Fibroblast of pulmonary artery (primary cell): ENCODE results near the gene MYOT.

ENCODE experiments used
- DNase-seq: peaks from one replicate; pipeline ENCODE4 v3.0.0-alpha.2; 2010; ENCODE audit warnings: low read depth
- H3K4me3 ChIP-seq: replicated peaks from 2 replicates; pipeline ENCODE4 v1.5.1; 2011; ENCODE audit warnings: low read depth, mild to moderate bottlenecking, control low read depth, low read length, moderate library complexity
- TF ChIP-seq, protein P1 (sequence below): IDR thresholded peaks from 2 replicates; pipeline ENCODE4 v1.5.1; 2011; ENCODE audit warnings: mild to moderate bottlenecking, control low read depth, low read length, inconsistent platforms; ENCODE audit errors: missing control alignments

MYOT gene

DNA sequence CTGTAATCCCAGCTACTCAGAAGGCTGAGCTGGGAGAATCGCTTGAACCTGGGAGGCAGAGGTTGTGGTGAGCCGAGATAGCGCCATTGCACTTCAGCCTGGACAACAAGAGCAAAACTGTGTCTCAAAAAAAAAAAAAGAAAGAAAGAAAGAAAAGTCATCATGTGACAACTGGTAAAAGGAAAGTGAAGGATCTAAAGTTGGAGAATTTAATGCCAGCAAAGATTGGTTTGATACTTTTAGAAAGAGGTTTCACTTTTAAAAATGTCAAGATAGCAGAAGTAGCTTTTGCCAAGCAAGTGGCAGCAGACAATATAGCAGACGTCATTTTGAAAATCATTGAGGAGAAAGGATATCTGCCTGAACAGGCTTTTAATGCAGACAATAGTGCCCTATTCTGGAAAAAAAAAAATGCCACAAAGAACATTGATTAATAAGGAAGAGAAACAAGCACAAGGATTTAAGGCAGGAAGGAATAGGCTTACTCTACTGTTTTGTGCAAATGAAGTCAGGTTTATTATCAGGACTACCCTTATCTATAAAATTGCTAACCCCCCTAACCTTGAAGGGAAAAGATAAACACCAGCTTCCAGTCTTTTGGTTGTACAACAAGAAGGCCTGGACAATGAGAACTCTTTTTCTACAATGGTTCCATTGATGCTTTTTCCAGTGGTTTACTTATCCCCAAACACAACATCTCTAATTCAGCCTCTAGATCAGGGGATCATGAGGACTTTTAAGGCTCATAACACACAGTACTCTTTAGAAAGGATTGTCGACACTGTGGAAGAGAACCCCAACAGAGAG is 33.6 kb downstream of the MYOT start:
- no peak for DNase-seq
- TF ChIP-seq, protein P1, sequence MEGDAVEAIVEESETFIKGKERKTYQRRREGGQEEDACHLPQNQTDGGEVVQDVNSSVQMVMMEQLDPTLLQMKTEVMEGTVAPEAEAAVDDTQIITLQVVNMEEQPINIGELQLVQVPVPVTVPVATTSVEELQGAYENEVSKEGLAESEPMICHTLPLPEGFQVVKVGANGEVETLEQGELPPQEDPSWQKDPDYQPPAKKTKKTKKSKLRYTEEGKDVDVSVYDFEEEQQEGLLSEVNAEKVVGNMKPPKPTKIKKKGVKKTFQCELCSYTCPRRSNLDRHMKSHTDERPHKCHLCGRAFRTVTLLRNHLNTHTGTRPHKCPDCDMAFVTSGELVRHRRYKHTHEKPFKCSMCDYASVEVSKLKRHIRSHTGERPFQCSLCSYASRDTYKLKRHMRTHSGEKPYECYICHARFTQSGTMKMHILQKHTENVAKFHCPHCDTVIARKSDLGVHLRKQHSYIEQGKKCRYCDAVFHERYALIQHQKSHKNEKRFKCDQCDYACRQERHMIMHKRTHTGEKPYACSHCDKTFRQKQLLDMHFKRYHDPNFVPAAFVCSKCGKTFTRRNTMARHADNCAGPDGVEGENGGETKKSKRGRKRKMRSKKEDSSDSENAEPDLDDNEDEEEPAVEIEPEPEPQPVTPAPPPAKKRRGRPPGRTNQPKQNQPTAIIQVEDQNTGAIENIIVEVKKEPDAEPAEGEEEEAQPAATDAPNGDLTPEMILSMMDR = no peak
- H3K4me3 ChIP-seq = no peak overlapping the region

DNA sequence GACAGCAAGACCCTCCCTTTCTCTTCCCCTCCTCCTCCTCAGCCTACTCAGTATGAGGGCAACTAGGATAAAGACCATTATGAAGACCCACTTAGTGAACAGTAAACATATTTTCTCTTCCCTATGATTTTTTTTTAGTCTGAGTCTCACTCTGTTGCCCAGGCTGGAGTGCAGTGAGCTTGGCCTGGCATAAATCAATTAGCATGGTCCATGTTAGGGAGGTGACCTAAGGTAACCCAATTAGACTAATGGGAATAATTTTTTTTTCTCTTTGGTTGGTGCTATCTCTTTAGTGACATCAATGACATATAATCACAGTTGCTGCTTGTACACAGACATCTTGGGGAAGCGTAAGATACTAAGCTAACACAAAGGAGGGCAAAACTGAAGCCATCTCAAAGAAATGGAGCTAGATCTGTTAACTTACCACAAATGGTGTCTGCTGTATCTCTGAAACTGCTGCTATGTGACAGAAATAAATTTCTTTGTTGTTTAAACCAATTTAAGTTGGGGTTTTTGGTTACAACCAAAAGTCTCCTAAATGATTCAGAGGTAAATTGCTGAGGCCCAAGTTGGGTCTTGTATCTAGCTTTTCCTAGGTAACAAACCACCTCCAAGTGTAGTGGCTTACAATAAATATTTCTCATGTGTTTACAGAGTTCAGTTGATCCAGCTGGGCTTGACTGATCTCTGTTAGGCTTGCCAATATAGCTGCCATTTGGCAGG is 34.9 kb downstream of the MYOT start:
- TF ChIP-seq, protein P1 = no peak
- no peak overlapping the region for H3K4me3 ChIP-seq
- no peak for DNase-seq

DNA sequence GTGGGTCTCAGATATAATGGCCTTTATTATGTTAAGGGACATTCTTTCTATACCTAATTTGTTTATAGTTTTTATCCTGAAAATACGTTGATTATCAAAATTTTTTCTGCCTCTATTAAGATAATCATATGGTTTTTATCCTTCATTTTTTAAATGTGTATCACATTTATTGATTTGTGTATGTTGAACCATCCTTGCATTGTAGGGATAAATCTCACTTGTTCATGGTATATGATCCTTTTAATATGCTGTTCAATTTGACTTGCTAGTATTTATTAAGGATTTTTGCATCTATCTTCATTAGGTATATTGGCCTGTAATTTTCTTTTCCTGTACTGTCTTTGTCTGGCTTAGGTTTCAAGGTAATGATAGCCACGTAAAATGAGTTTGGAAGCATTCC is 47.1 kb downstream of the MYOT start:
- no peak overlapping the region for H3K4me3 ChIP-seq
- TF ChIP-seq, protein P1 = no peak
- DNase-seq = no peak

DNA sequence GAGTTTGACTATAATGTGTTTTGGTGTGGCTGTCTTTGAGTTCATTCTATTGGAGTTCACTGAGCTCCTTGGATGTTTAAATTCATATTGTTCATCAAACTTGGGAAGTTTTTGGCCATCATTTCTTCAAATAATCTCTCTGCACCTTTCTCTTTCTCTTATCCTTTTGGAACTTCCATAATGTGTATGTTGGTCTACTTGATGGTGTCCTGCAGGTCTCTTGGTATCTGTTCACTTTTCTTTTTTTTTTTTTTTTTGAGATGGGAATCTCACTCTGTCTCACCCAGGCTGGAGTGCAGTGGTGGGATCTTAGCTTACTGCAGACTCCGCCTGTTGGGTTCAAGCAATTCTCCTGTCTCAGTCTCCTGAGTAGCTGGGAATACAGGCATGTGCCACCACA is 49.3 kb downstream of the MYOT start:
- no peak overlapping the region for H3K4me3 ChIP-seq
- DNase-seq = no peak
- TF ChIP-seq, protein P1 = no peak

DNA sequence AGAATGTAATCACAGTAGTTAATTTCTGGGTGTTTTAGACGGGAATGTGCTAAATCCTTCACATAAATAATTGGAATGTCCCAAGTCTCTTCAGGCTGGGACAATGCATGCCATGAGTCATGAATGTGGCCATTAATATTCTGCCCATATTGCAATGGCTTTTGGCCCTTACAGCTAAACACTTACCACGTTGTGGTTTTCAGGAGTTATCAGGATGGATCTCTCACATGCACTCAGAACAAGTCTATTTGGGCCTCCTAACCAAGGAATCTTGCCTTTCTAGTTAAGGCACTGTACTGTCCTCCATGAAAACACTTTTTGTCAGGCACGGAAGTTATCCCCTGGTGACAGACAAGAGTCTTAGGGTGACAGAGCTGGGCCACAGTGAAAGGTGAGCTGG is 54.3 kb downstream of the MYOT start:
- peak; percentile 25 for DNase-seq
- TF ChIP-seq, protein P1 = no peak
- no peak overlapping the region for H3K4me3 ChIP-seq

DNA sequence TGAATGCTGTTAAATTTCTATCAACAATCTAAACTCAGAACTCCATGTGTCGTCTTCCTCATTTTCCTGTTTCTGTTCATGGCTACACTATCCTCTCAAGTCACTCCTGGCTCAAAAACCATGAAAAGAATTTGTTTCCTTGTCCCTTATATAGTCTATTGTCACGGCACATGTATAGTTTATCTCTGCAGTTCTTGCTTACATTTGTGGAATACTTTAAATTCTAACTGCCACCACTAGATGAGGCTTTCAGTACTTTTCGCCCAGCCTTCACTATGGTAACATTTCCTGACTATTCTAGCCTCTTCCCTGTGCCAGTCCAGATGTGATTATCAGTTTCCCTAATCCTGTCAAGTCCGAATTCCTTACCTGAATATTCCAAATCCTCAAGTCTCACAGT is 56.2 kb downstream of the MYOT start:
- DNase-seq = peak; percentile 38
- TF ChIP-seq, protein P1 = peak; percentile 28

DNA sequence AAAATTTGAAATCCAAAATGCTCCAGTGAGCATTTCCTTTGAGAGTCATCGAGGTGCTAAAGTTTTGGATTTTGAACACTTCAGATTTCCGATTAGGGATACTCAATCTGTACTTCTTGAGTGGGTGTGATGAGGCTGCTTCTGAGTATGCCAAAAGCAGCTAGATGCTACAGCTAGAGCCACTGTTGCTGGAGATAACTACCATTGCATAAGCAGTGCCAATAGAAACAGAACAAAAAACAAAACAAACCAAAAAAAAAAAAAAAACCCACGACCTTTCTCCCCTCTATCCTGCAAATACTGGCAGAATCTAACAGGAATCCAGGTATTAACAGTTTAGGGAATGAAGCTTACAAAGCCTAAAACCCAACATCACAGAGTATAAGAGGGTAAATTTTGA is 65.1 kb downstream of the MYOT start:
- no peak overlapping the region for H3K4me3 ChIP-seq
- DNase-seq = peak; percentile 18
- TF ChIP-seq, protein P1 = no peak

More for the DNA sequence above, 56.2 kb downstream of the MYOT start:
- no peak overlapping the region for H3K4me3 ChIP-seq
